Psoas muscle (tissue), 8 donors: Measurements from ENCODE around the gene TUBA8. TPM values are rescaled to one million over a fixed set of nuclear protein-coding genes. Genes with fewer than 3 reads are reported as not detected.

Experiments
- ATAC-seq, 4 donors: fragments of 200-7000 bp; cut with Tn5 transposase; one replicate each; pipeline ENCODE4 v1.9.1; 2020; ENCODE audit warnings: moderate library complexity in 3 of 4, mild to moderate bottlenecking in 2 of 4
- DNase-seq, 2 donors: peaks; one replicate each; pipeline ENCODE4 v3.0.0-alpha.2; 2020
- H3K27ac ChIP-seq: fragments of 200-600 bp; one replicate; pipeline ENCODE4 v1.8.0; 2022
- H3K27me3 ChIP-seq, 3 donors: fragments of 200-600 bp in 1 of 3; one replicate each; pipeline versions ENCODE4 v1.6.1 to v1.8.0; 2013 to 2022; ENCODE audit warnings: low read length in 2 of 3, mild to moderate bottlenecking in 2 of 3, moderate library complexity in 1 of 3; ENCODE audit not compliant: insufficient read depth in 3 of 3
- H3K36me3 ChIP-seq, 2 donors: fragments of 200-600 bp in 1 of 2; one replicate each; pipeline versions ENCODE4 v1.6.1 to v1.8.0; 2013 to 2022; ENCODE audit warnings: low read depth in 1 of 2, mild to moderate bottlenecking in 1 of 2, moderate library complexity in 1 of 2; ENCODE audit not compliant: insufficient read depth in 1 of 2
- H3K4me1 ChIP-seq: fragments of 200-600 bp; one replicate; pipeline ENCODE4 v1.8.0; 2022
- H3K4me3 ChIP-seq: fragments of 200-600 bp; one replicate; pipeline ENCODE4 v1.8.0; 2022; ENCODE audit warnings: mild to moderate bottlenecking
- H3K9me3 ChIP-seq: fragments of 200-600 bp; one replicate; pipeline ENCODE4 v1.8.0; 2022
- CTCF ChIP-seq: fragments of 200-600 bp; IDR thresholded peaks from one replicate; pipeline ENCODE4 v1.8.0; 2022; ENCODE audit warnings: antibody characterized with exemption
- WGBS, 3 donors: extraction: QIAGEN DNeasy Blood & Tissue Kit; methylation state at CpG; one replicate each; pipeline versions ENCODE4 v1.1.6 to v1.1.7; 2013; 5-methylcytosine and 5-hydroxymethylcytosine counted together
- intact Hi-C, 2 donors: fragments of 100-400 bp; cut with DNase I; formaldehyde crosslinking; loops; one replicate each; pipeline versions ENCODE4 v1.11.0 to v1.14.2; 2022
- polyA plus RNA-seq, 3 donors: library from polyadenylated mRNA; stranded (reverse); fragments of 200-250 nt; gene quantifications; one replicate each; pipeline ENCODE4 v1.2.3, GENCODE V29; 2013
- total RNA-seq, 4 donors: library from RNA; stranded (reverse); fragmentation: NEBNext Ultra II Directional in 2 of 4; extraction: Animal tissue kit (Norgen Biotek cat#: 25700) in 2 of 4; gene quantifications; one replicate each; pipeline versions ENCODE4 v1.2.1 to v1.2.4, GENCODE V29; 2021 to 2023
- donor health status: healthy with polysubstance abuse.
- donor health status: DM: no; HTN: no; CAD: no; lungs with moderate emphysema.
- donor health status: Bipolar disorder and iron deficiency.
- donor health status: healthy.
- donor health status: DM: yes; HTN: yes; CAD: no.
- donor health status: DM: no; HTN: no; CAD: no.
- donor health status: DM: no; HTN: no; CAD: no.
- donor health status: DM: yes; HTN: yes; CAD: no.

Gene TUBA8
- total and polyA plus RNA-seq, 7 donors = 38.8 to 150 (median 115) TPM

GRCh38 chr22:18081416-18081815 lies 29.2 kb upstream of the TUBA8 start:
- peaks cover 23% of the 10 kb centered on the region for H3K4me1 ChIP-seq
- TF ChIP-seq CTCF = no peak
- H3K36me3 ChIP-seq = peaks cover 4 to 72% of the 10 kb centered on the region in 2 donors
- H3K4me3 ChIP-seq = no peak overlapping the region
- H3K9me3 ChIP-seq = no peaks in the 10 kb centered on the region
- 61 to 76% (median 61%) methylated on average over 5 of the region's 5 CpGs for WGBS, 3 donors
- no peak overlapping the region for H3K27ac ChIP-seq
- DNase-seq (no peak), ATAC-seq (no peak)
- H3K27me3 ChIP-seq = no peaks in the 10 kb centered on the region
- intact Hi-C loops = no loop called here

- Histone ChIP-seq H3K9me3 (no peaks in the 10 kb centered on the region), H3K4me1 (peaks cover 13% of the 10 kb centered on the region), H3K4me3 (no peak overlapping the region), H3K27ac (no peak overlapping the region), H3K36me3 (peaks cover 4 to 83% of the 10 kb centered on the region in 2 donors), H3K27me3 (no peaks in the 10 kb centered on the region)
- ATAC-seq = no peak
- DNase-seq = no peak
- 50 to 67% (median 56%) methylated on average over 2 of the region's 2 CpGs for WGBS, 3 donors
- intact Hi-C loops = no loop called here
- no peak for TF ChIP-seq CTCF
Observed at GRCh38 chr22:18082467-18082866, 28.1 kb upstream of the TUBA8 start.

GRCh38 chr22:18083406-18083805 lies 27.2 kb upstream of the TUBA8 start:
- peaks cover 4 to 92% of the 10 kb centered on the region in 2 donors for H3K36me3 ChIP-seq
- ATAC-seq (no peak), DNase-seq (no peak)
- intact Hi-C loops = no loop called here
- H3K9me3 ChIP-seq = no peaks in the 10 kb centered on the region
- peaks cover 13% of the 10 kb centered on the region for H3K4me1 ChIP-seq
- TF ChIP-seq CTCF = no peak
- no peak overlapping the region for H3K27ac ChIP-seq
- no peaks in the 10 kb centered on the region for H3K27me3 ChIP-seq
- no peak overlapping the region for H3K4me3 ChIP-seq
- WGBS, 3 donors = 91 to 96% (median 92%) methylated on average over 10 of the region's 10 CpGs

GRCh38 chr22:18085188-18085587 lies 25.4 kb upstream of the TUBA8 start:
- Histone ChIP-seq H3K27ac (no peak overlapping the region), H3K9me3 (no peaks in the 10 kb centered on the region), H3K4me1 (peaks cover 4% of the 10 kb centered on the region), H3K36me3 (peaks cover 4 to 88% of the 10 kb centered on the region in 2 donors), H3K4me3 (no peak overlapping the region), H3K27me3 (no peaks in the 10 kb centered on the region)
- DNase-seq (no peak), ATAC-seq (no peak)
- intact Hi-C loops = no loop called here
- TF ChIP-seq CTCF = no peak

- WGBS, 3 donors = 73 to 83% (median 81%) methylated on average over 13 of the region's 13 CpGs
- Histone ChIP-seq H3K36me3 (peaks cover 3 to 69% of the 10 kb centered on the region in 2 donors), H3K27me3 (no peaks in the 10 kb centered on the region), H3K27ac (no peak overlapping the region), H3K4me3 (no peak overlapping the region), H3K4me1 (peaks cover 9% of the 10 kb centered on the region), H3K9me3 (no peaks in the 10 kb centered on the region)
- no peak for ATAC-seq
- DNase-seq = no peak
- intact Hi-C loops = no loop called here
- no peak for TF ChIP-seq CTCF
Observed at GRCh38 chr22:18087350-18087855, 23.2 kb upstream of the TUBA8 start.
